DND-41 (cell line): ENCODE results near the gene XNDC1N.

ENCODE experiments used
- ATAC-seq: fragments of 200-7000 bp; cut with Tn5 transposase; 3 replicates; pipeline ENCODE4 v1.9.1; 2021; ENCODE audit warnings: low read depth; ENCODE audit not compliant: insufficient read depth
- DNase-seq: peaks from one replicate; pipeline ENCODE4 v3.0.0-alpha.2; 2020
- H2AFZ ChIP-seq: 2 replicates; pipeline ENCODE4 v1.6.0; 2012; ENCODE audit warnings: low read depth, low read length
- H3K27ac ChIP-seq: 2 replicates; pipeline ENCODE4 v1.5.1; 2012; ENCODE audit warnings: low read length, inconsistent platforms
- H3K27me3 ChIP-seq: fragments of 200-600 bp; sonication (generic); 2 replicates; pipeline ENCODE4 v1.6.0; 2012; ENCODE audit warnings: low read length, mild to moderate bottlenecking, inconsistent platforms; ENCODE audit not compliant: insufficient read depth, poor library complexity
- H3K36me3 ChIP-seq: 2 replicates; pipeline ENCODE4 v1.5.1; 2012; ENCODE audit warnings: low read length, inconsistent platforms; ENCODE audit not compliant: insufficient read depth
- H3K4me1 ChIP-seq: 2 replicates; pipeline ENCODE4 v1.5.1; 2012; ENCODE audit warnings: mild to moderate bottlenecking, low read length; ENCODE audit not compliant: insufficient read depth
- H3K4me2 ChIP-seq: 2 replicates; pipeline ENCODE4 v1.6.0; 2012; ENCODE audit warnings: mild to moderate bottlenecking, moderate library complexity, low read length, inconsistent platforms; ENCODE audit not compliant: insufficient read depth
- H3K4me3 ChIP-seq, 2 experiments: fragments of 200-600 bp in 1 of 2; shearing (Covaris generic) in 1 of 2; 2 replicates each; pipeline ENCODE4 v1.5.1; 2012 to 2016; ENCODE audit warnings: inconsistent platforms in 2 of 2, low read length in 2 of 2, mild to moderate bottlenecking in 2 of 2, low read depth in 1 of 2, moderate library complexity in 1 of 2
- H3K79me2 ChIP-seq: 2 replicates; pipeline ENCODE4 v1.6.0; 2012; ENCODE audit warnings: low read length, inconsistent platforms; ENCODE audit not compliant: insufficient read depth
- H3K9ac ChIP-seq: 2 replicates; pipeline ENCODE4 v1.6.0; 2012; ENCODE audit warnings: low read depth, mild to moderate bottlenecking, inconsistent platforms, low read length, moderate library complexity
- H3K9me3 ChIP-seq: 2 replicates; pipeline ENCODE4 v1.5.1; 2012; ENCODE audit warnings: low read length, moderate library complexity, mild to moderate bottlenecking, inconsistent platforms; ENCODE audit not compliant: insufficient read depth, severe bottlenecking
- H4K20me1 ChIP-seq: 2 replicates; pipeline ENCODE4 v1.6.0; 2012; ENCODE audit warnings: low read length; ENCODE audit not compliant: insufficient read depth
- CTCF ChIP-seq: IDR thresholded peaks from 2 replicates; pipeline ENCODE4 v1.5.1; 2012; ENCODE audit warnings: borderline replicate concordance, low read length, moderate library complexity, mild to moderate bottlenecking; ENCODE audit not compliant: poor library complexity, severe bottlenecking; ENCODE audit errors: extremely low read depth
- EZH2 ChIP-seq: IDR thresholded peaks from 3 replicates; pipeline ENCODE4 v1.6.1; 2012; ENCODE audit warnings: borderline replicate concordance, low read depth, mild to moderate bottlenecking, moderate library complexity, low read length, inconsistent platforms; ENCODE audit not compliant: severe bottlenecking

The XNDC1N gene

GRCh38 chr11:71949034-71949433 is 20.6 kb upstream of the XNDC1N start:
- TF ChIP-seq CTCF (no peak), EZH2 (no peak)
- ATAC-seq, result no peak
- Histone ChIP-seq H3K9me3 (no peaks in the 10 kb centered on the region), H3K27me3 (no peaks in the 10 kb centered on the region), H3K4me2 (no peak overlapping the region), H3K9ac (no peak overlapping the region), H3K79me2 (peaks cover 38% of the 10 kb centered on the region), H3K36me3 (no peaks in the 10 kb centered on the region), H4K20me1 (peaks cover 14% of the 10 kb centered on the region; the same call in 1 of the 2 replicates), H3K27ac (no peak overlapping the region), H2AFZ (no peak overlapping the region), H3K4me1 (no peaks in the 10 kb centered on the region), H3K4me3 (no peak overlapping the region)
- DNase-seq, result no peak

- H3K36me3 ChIP-seq, result no peaks in the 10 kb centered on the region
- peaks cover 40% of the 10 kb centered on the region for H3K79me2 ChIP-seq
- H3K9me3 ChIP-seq, result no peaks in the 10 kb centered on the region
- peaks cover 10% of the 10 kb centered on the region; the same call in 1 of the 2 replicates for H4K20me1 ChIP-seq
- ATAC-seq (0 out of 3 replicates have a peak, but pooled peaks have one; percentile 37), DNase-seq (peak; percentile 14)
- H3K9ac ChIP-seq, result no peak overlapping the region
- H3K4me1 ChIP-seq, result no peaks in the 10 kb centered on the region
- no peak overlapping the region for H3K4me2 ChIP-seq
- H2AFZ ChIP-seq, result no peak overlapping the region
- no peak overlapping the region for H3K4me3 ChIP-seq
- no peaks in the 10 kb centered on the region for H3K27me3 ChIP-seq
- no peak overlapping the region for H3K27ac ChIP-seq
- TF ChIP-seq EZH2 (no peak), CTCF (no peak)
These were observed 20.1 kb upstream of the XNDC1N start for GRCh38 chr11:71948314-71949027.

GRCh38 chr11:71947498-71947897 is 19.1 kb upstream of the XNDC1N start:
- no peak for DNase-seq
- Histone ChIP-seq H3K9me3 (no peaks in the 10 kb centered on the region), H3K27ac (no peak overlapping the region), H4K20me1 (peaks cover 6% of the 10 kb centered on the region; the same call in 1 of the 2 replicates), H3K4me2 (no peak overlapping the region), H3K36me3 (no peaks in the 10 kb centered on the region), H3K4me1 (no peaks in the 10 kb centered on the region), H3K79me2 (peaks cover 40% of the 10 kb centered on the region), H2AFZ (no peak overlapping the region), H3K27me3 (no peaks in the 10 kb centered on the region), H3K9ac (no peak overlapping the region), H3K4me3 (no peak overlapping the region)
- ATAC-seq, result no peak
- TF ChIP-seq EZH2, result no peak
- TF ChIP-seq CTCF, result no peak
